H9 (cell line): ENCODE results near the gene TCF7L2. TPM values are rescaled to one million over a fixed set of nuclear protein-coding genes. Genes with fewer than 3 reads are reported as not detected.

ENCODE experiments used
- DNase-seq: peaks from one replicate; pipeline ENCODE4 v3.0.0-alpha.2; 2017
- H2AFZ ChIP-seq: one replicate; pipeline ENCODE4 v1.6.1; 2013; ENCODE audit warnings: mild to moderate bottlenecking, low read length, control low read depth, moderate library complexity
- H2AK5ac ChIP-seq: 2 replicates; pipeline ENCODE4 v1.6.1; 2013; ENCODE audit warnings: low read length, control low read depth, mixed read lengths; ENCODE audit not compliant: insufficient read length
- H2BK120ac ChIP-seq: one replicate; pipeline ENCODE4 v1.6.1; 2013; ENCODE audit warnings: low read depth, mild to moderate bottlenecking, low read length, control low read depth, inconsistent platforms; ENCODE audit not compliant: poor library complexity, severe bottlenecking
- H2BK12ac ChIP-seq: 2 replicates; pipeline ENCODE4 v1.6.1; 2013; ENCODE audit warnings: low read length, control low read depth, mixed read lengths, low read depth; ENCODE audit not compliant: insufficient read length
- H2BK15ac ChIP-seq: 2 replicates; pipeline ENCODE4 v1.6.1; 2013; ENCODE audit warnings: low read depth, low read length, control low read depth
- H2BK20ac ChIP-seq: one replicate; pipeline ENCODE4 v1.6.1; 2013; ENCODE audit warnings: low read depth, mild to moderate bottlenecking, low read length, control low read depth, inconsistent platforms; ENCODE audit not compliant: poor library complexity, severe bottlenecking
- H2BK5ac ChIP-seq: 2 replicates; pipeline ENCODE4 v1.6.1; 2013; ENCODE audit warnings: low read length, control low read depth, mixed read lengths; ENCODE audit not compliant: insufficient read length
- H3K14ac ChIP-seq: 2 replicates; pipeline ENCODE4 v1.6.1; 2013; ENCODE audit warnings: low read length, control low read depth; ENCODE audit not compliant: insufficient read depth
- H3K18ac ChIP-seq: 2 replicates; pipeline ENCODE4 v1.6.1; 2013; ENCODE audit warnings: low read depth, mild to moderate bottlenecking, mixed read lengths, low read length, control low read depth; ENCODE audit not compliant: insufficient read length
- H3K23ac ChIP-seq: 2 replicates; pipeline ENCODE4 v1.6.1; 2013; ENCODE audit warnings: low read length, control low read depth, mixed read lengths, low read depth; ENCODE audit not compliant: insufficient read length
- H3K23me2 ChIP-seq: 2 replicates; pipeline ENCODE4 v1.6.1; 2013; ENCODE audit warnings: low read depth, mild to moderate bottlenecking, mixed read lengths, low read length, control low read depth; ENCODE audit not compliant: insufficient read length, poor library complexity, severe bottlenecking
- H3K27ac ChIP-seq: 2 replicates; pipeline ENCODE4 v1.5.1; 2013; ENCODE audit warnings: low read length, control low read depth, mixed read lengths, low read depth; ENCODE audit not compliant: insufficient read length
- H3K27me3 ChIP-seq: 2 replicates; pipeline ENCODE4 v1.6.1; 2013; ENCODE audit warnings: low read length, control low read depth, inconsistent platforms; ENCODE audit not compliant: insufficient read depth
- H3K4ac ChIP-seq: 2 replicates; pipeline ENCODE4 v1.6.1; 2013; ENCODE audit warnings: low read depth, mild to moderate bottlenecking, control low read depth, inconsistent platforms, low read length, moderate library complexity
- H3K4me1 ChIP-seq: 2 replicates; pipeline ENCODE4 v1.6.1; 2013; ENCODE audit warnings: low read length, control low read depth, inconsistent platforms; ENCODE audit not compliant: insufficient read depth
- H3K4me2 ChIP-seq: 2 replicates; pipeline ENCODE4 v1.6.1; 2013; ENCODE audit warnings: low read length, control low read depth, mixed read lengths; ENCODE audit not compliant: insufficient read length, insufficient read depth
- H3K56ac ChIP-seq: 2 replicates; pipeline ENCODE4 v1.6.1; 2013; ENCODE audit warnings: low read depth, mild to moderate bottlenecking, mixed read lengths, low read length, control low read depth; ENCODE audit not compliant: insufficient read length
- H3K79me1 ChIP-seq: 2 replicates; pipeline ENCODE4 v1.6.1; 2013; ENCODE audit warnings: low read depth, mild to moderate bottlenecking, moderate library complexity, low read length, control low read depth, inconsistent platforms; ENCODE audit not compliant: insufficient read depth, poor library complexity, severe bottlenecking
- H3K79me2 ChIP-seq: 2 replicates; pipeline ENCODE4 v1.6.1; 2013; ENCODE audit warnings: low read length, control low read depth, inconsistent platforms; ENCODE audit not compliant: insufficient read depth
- H3K9ac ChIP-seq: 2 replicates; pipeline ENCODE4 v1.6.1; 2013; ENCODE audit warnings: low read length, control low read depth, mixed read lengths; ENCODE audit not compliant: insufficient read length; ENCODE audit errors: extremely low read depth
- H3K9me3 ChIP-seq: one replicate; pipeline ENCODE4 v1.6.1; 2013; ENCODE audit warnings: low read depth, low read length, inconsistent platforms; ENCODE audit not compliant: control insufficient read depth
- H3T11ph ChIP-seq: one replicate; pipeline ENCODE4 v1.6.1; 2013; ENCODE audit warnings: mild to moderate bottlenecking, low read length, control low read depth, inconsistent platforms
- H4K20me1 ChIP-seq: one replicate; pipeline ENCODE4 v1.6.1; 2013; ENCODE audit not compliant: control insufficient read depth, insufficient read length, insufficient read depth
- H4K5ac ChIP-seq: 2 replicates; pipeline ENCODE4 v1.6.1; 2013; ENCODE audit warnings: low read depth, mild to moderate bottlenecking, mixed read lengths, low read length, control low read depth; ENCODE audit not compliant: insufficient read length
- H4K8ac ChIP-seq: replicated peaks from 2 replicates; pipeline ENCODE4 v1.6.1; 2013; ENCODE audit warnings: low read length, control low read depth, mixed read lengths, low read depth; ENCODE audit not compliant: insufficient read length
- H4K91ac ChIP-seq: 2 replicates; pipeline ENCODE4 v1.6.1; 2013; ENCODE audit warnings: low read depth, mild to moderate bottlenecking, moderate library complexity, mixed read lengths, low read length, control low read depth; ENCODE audit not compliant: insufficient read length
- H3K27ac Mint-ChIP-seq, 3 experiments: 2 replicates in 2 of 3; 3 replicates in 1 of 3; pipeline ENCODE4 v1.8.0; 2020 to 2021; ENCODE audit warnings: mixed read lengths in 3 of 3, mild to moderate bottlenecking in 1 of 3, moderate library complexity in 1 of 3
- H3K27me3 Mint-ChIP-seq: 2 replicates; pipeline ENCODE4 v1.8.0; 2021; ENCODE audit warnings: low read depth, mild to moderate bottlenecking, moderate library complexity, mixed read lengths
- H3K36me3 Mint-ChIP-seq, 3 experiments: 2 replicates in 2 of 3; 3 replicates in 1 of 3; pipeline ENCODE4 v1.8.0; 2020 to 2021; ENCODE audit warnings: low read depth in 3 of 3, mixed read lengths in 3 of 3; ENCODE audit not compliant: insufficient read depth in 1 of 3
- H3K4me1 Mint-ChIP-seq, 2 experiments: 2 replicates each; pipeline ENCODE4 v1.8.0; 2020; ENCODE audit warnings: mixed read lengths in 2 of 2
- H3K4me3 Mint-ChIP-seq, 2 experiments: 2 replicates in 1 of 2; 3 replicates in 1 of 2; pipeline ENCODE4 v1.8.0; 2020 to 2021; ENCODE audit warnings: mild to moderate bottlenecking in 2 of 2, mixed read lengths in 2 of 2, moderate library complexity in 1 of 2
- H3K9me3 Mint-ChIP-seq, 2 experiments: 2 replicates in 1 of 2; 3 replicates in 1 of 2; pipeline ENCODE4 v1.8.0; 2020; ENCODE audit warnings: mild to moderate bottlenecking in 2 of 2, mixed read lengths in 2 of 2, moderate library complexity in 1 of 2
- WGBS: extraction: QIAGEN DNeasy Blood & Tissue Kit; methylation state at CpG from one replicate; pipeline ENCODE4 v1.1.7; 2013; ENCODE audit warnings: missing lambda C conversion rate, low lambda C conversion rate, mixed read lengths; ENCODE audit not compliant: insufficient read length; ENCODE audit errors: extremely low coverage; 5-methylcytosine and 5-hydroxymethylcytosine counted together
- total RNA-seq: library from RNA; stranded (reverse); gene quantifications from 2 replicates; pipeline ENCODE4 v1.2.1, GENCODE V29; 2021
- TF ChIP-seq, protein P1 (sequence below): fragments of 200-600 bp; sonication (generic); conservative IDR thresholded peaks from 3 replicates; pipeline ENCODE4 v1.8.0; 2021; ENCODE audit warnings: antibody characterized with exemption, mild to moderate bottlenecking

The TCF7L2 gene
- total RNA-seq, 1 experiment from 2014 or later, result 71.1 TPM

DNA sequence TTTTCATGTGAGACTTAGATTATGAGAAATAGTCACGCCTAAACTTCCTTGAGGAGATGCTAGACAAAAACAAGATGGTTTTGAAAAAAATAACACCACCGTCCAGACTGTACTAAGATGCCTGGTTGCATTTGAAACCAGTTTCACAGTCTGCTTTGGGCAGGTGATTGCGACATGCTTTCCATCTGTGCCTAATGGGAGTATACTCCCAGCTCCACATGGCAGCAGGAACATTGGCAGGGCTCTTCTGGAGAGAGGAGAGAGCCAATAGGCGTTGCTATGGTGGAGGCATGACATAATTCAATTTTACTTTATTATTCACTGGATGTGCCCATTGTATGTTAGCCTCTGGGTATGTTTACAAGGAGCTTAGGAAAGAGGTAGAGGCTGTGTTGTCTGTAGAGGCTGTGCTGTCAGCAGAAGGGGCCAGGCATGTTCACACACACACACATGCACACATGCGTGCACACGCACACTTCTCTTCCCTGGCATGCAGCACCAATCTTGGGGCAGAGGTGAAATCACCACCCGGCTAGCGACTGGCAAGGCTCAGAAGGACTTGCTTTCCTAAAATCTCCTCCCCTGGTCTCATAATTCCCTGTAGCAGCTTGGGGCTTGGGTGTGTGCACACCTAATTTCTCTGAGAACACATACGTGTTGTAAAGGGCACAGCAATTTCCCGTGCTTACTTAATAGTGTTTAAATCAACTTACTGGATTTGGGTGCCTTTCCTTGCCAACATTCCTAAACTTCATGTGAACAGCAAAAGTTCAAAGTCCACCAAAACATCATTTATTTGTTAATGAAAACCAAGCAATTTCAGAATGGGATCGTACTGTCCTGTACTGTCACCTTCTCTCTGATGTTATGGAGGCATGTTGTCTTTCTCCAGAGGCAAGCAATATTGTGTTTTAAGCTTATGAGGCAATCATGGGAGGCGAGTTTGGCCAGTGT lies 162.1 kb downstream of the TCF7L2 start:
- Histone ChIP-seq H3K56ac (no peak overlapping the region), H3K79me1 (peaks cover 9% of the 10 kb centered on the region), H4K20me1 (no peaks in the 10 kb centered on the region), H3K4me1 (peaks cover 2% of the 10 kb centered on the region; the same call in 1 of the 2 replicates), H3K27ac (no peak overlapping the region), H2BK120ac (no peak overlapping the region), H3K23ac (no peak overlapping the region), H3K4ac (no peak overlapping the region), H3K9ac (no peak overlapping the region), H3K14ac (no peak overlapping the region), H3K4me2 (no peak overlapping the region), H2AFZ (no peak overlapping the region), H2BK5ac (no peak overlapping the region), H3K18ac (no peak overlapping the region), H3K9me3 (no peaks in the 10 kb centered on the region), H2AK5ac (no peak overlapping the region), H2BK12ac (no peak overlapping the region), H4K5ac (no peak overlapping the region), H3K23me2 (no peaks in the 10 kb centered on the region), H4K8ac (no peak overlapping the region), H3K79me2 (peaks cover 2% of the 10 kb centered on the region; the same call in 1 of the 2 replicates), H4K91ac (no peak overlapping the region), H3K27me3 (no peaks in the 10 kb centered on the region), H2BK20ac (no peak overlapping the region), H2BK15ac (no peak overlapping the region), H3T11ph (no peak overlapping the region)
- no peak for DNase-seq
- peaks cover 30 to 59% of the 10 kb centered on the region in 2 experiments for H3K4me1 Mint-ChIP-seq
- no peaks in the 10 kb centered on the region for H3K27me3 Mint-ChIP-seq
- H3K9me3 Mint-ChIP-seq, result no peaks in the 10 kb centered on the region
- WGBS, result no CpG with 5 or more reads among the region's 12 CpGs
- H3K4me3 Mint-ChIP-seq, result no peak overlapping the region
- peak overlapping the region in 2 of 3 experiments; percentile 31 to 85; a peak in 2 of 7 replicates for H3K27ac Mint-ChIP-seq
- peaks cover 0 to 7% (median 5%) of the 10 kb centered on the region in 3 experiments; a peak in 2 of 7 replicates for H3K36me3 Mint-ChIP-seq
- TF ChIP-seq, protein P1, sequence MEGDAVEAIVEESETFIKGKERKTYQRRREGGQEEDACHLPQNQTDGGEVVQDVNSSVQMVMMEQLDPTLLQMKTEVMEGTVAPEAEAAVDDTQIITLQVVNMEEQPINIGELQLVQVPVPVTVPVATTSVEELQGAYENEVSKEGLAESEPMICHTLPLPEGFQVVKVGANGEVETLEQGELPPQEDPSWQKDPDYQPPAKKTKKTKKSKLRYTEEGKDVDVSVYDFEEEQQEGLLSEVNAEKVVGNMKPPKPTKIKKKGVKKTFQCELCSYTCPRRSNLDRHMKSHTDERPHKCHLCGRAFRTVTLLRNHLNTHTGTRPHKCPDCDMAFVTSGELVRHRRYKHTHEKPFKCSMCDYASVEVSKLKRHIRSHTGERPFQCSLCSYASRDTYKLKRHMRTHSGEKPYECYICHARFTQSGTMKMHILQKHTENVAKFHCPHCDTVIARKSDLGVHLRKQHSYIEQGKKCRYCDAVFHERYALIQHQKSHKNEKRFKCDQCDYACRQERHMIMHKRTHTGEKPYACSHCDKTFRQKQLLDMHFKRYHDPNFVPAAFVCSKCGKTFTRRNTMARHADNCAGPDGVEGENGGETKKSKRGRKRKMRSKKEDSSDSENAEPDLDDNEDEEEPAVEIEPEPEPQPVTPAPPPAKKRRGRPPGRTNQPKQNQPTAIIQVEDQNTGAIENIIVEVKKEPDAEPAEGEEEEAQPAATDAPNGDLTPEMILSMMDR, result no peak
